SK-N-SH (cell line): Measurements from ENCODE around the gene CASP4. TPM values are rescaled to one million over a fixed set of nuclear protein-coding genes. Genes with fewer than 3 reads are reported as not detected.

Experiments used
- CTCF ChIA-PET: fragments of 300-600, 350-600 bp; formaldehyde crosslinking; extraction: SDS; loops from one replicate; lab custom pipeline; 2021; lab: Yijun Ruan, JAX
- POLR2A ChIA-PET: fragments of 350-600 bp; sonication (Branson Sonifier 250); formaldehyde crosslinking; extraction: SDS; loops from one replicate; lab custom pipeline; 2020; ENCODE audit warnings: antibody characterized with exemption, inconsistent platforms; lab: Yijun Ruan, JAX
- DNase-seq: peaks from one replicate; pipeline ENCODE4 v3.0.0; 2012
- H2AFZ ChIP-seq: fragments of 200-600 bp; sonication (generic); 2 replicates; pipeline ENCODE4 v1.8.1; 2016; ENCODE audit warnings: antibody characterized with exemption, mild to moderate bottlenecking, low read depth
- H3F3A ChIP-seq: fragments of 200-600 bp; sonication (generic); replicated peaks from 2 replicates; pipeline ENCODE3; 2016; ENCODE audit warnings: antibody characterized with exemption, mild to moderate bottlenecking; ENCODE audit not compliant: insufficient read depth
- H3K27ac ChIP-seq, 2 experiments: fragments of 200-500 bp in 1 of 2; fragments of 200-600 bp in 1 of 2; sonication (Bioruptor generic) in 1 of 2; sonication (generic), shearing (Covaris generic) in 1 of 2; 2 replicates each; pipeline versions ENCODE4 v1.5.1 to v1.6.1; 2014 to 2016; ENCODE audit warnings: low read depth in 2 of 2, inconsistent platforms in 1 of 2, low read length in 1 of 2, mild to moderate bottlenecking in 1 of 2, mixed read lengths in 1 of 2
- H3K27me3 ChIP-seq: fragments of 200-600 bp; sonication (generic), shearing (Covaris generic); 2 replicates; pipeline ENCODE4 v1.6.1; 2016; ENCODE audit warnings: mixed run types; ENCODE audit not compliant: insufficient read depth
- H3K36me3 ChIP-seq, 2 experiments: fragments of 200-500 bp in 1 of 2; fragments of 200-600 bp in 1 of 2; sonication (Bioruptor generic) in 1 of 2; sonication (generic) in 1 of 2; replicated peaks in 1 of 2; 2 replicates each; pipeline versions ENCODE3 to v1.5.1; 2014 to 2016; ENCODE audit warnings: low read length in 1 of 2, mild to moderate bottlenecking in 1 of 2; ENCODE audit not compliant: insufficient read depth in 2 of 2, control insufficient read depth in 1 of 2
- H3K4me1 ChIP-seq, 2 experiments: fragments of 200-500 bp in 1 of 2; fragments of 200-600 bp in 1 of 2; sonication (Bioruptor generic) in 1 of 2; sonication (generic), shearing (Covaris generic) in 1 of 2; 2 replicates each; pipeline versions ENCODE4 v1.5.1 to v1.6.1; 2014 to 2016; ENCODE audit warnings: low read depth in 1 of 2, low read length in 1 of 2, mixed run types in 1 of 2; ENCODE audit not compliant: insufficient read depth in 2 of 2, control insufficient read depth in 1 of 2
- H3K4me2 ChIP-seq: fragments of 200-600 bp; sonication (generic), shearing (Covaris generic); 2 replicates; pipeline ENCODE4 v1.6.1; 2017; ENCODE audit warnings: mixed run types
- H3K4me3 ChIP-seq, 2 experiments: fragments of 200-500 bp in 1 of 2; fragments of 200-600 bp in 1 of 2; sonication (Bioruptor generic) in 1 of 2; sonication (generic), shearing (Covaris generic) in 1 of 2; 2 replicates each; pipeline versions ENCODE4 v1.5.1 to v1.8.1; 2014 to 2016; ENCODE audit warnings: low read depth in 2 of 2, inconsistent platforms in 1 of 2, low read length in 1 of 2, mild to moderate bottlenecking in 1 of 2, mixed read lengths in 1 of 2, moderate library complexity in 1 of 2
- H3K79me2 ChIP-seq: fragments of 200-600 bp; sonication (generic); 2 replicates; pipeline ENCODE4 v1.8.1; 2017; ENCODE audit warnings: mild to moderate bottlenecking; ENCODE audit not compliant: insufficient read depth
- H3K9ac ChIP-seq: fragments of 200-600 bp; sonication (generic); 2 replicates; pipeline ENCODE4 v1.6.1; 2017; ENCODE audit warnings: mixed run types
- H3K9me2 ChIP-seq: fragments of 200-600 bp; sonication (generic); 2 replicates; pipeline ENCODE4 v1.6.1; 2017; ENCODE audit warnings: mixed run types
- H3K9me3 ChIP-seq: fragments of 200-600 bp; sonication (generic); 2 replicates; pipeline ENCODE4 v1.6.1; 2017; ENCODE audit warnings: mixed run types, mild to moderate bottlenecking, moderate library complexity
- H4K20me1 ChIP-seq: fragments of 200-600 bp; sonication (generic); 2 replicates; pipeline ENCODE4 v1.6.1; 2017; ENCODE audit warnings: mild to moderate bottlenecking, mixed run types; ENCODE audit not compliant: insufficient read depth
- CHD2 ChIP-seq: fragments of 150-350 bp; IDR thresholded peaks from 2 replicates; pipeline ENCODE4 v1.6.1; 2018; ENCODE audit warnings: low read length; ENCODE audit not compliant: partially characterized antibody
- ELF1 ChIP-seq: IDR thresholded peaks from 2 replicates; pipeline ENCODE4 v1.4.0; 2012
- FOSL2 ChIP-seq: IDR thresholded peaks from 2 replicates; pipeline ENCODE4 v1.4.0; 2012; ENCODE audit warnings: low read depth, mild to moderate bottlenecking, moderate library complexity, borderline replicate concordance
- FOXM1 ChIP-seq: IDR thresholded peaks from 2 replicates; pipeline ENCODE4 v1.4.0; 2012; ENCODE audit warnings: low read depth, mild to moderate bottlenecking
- IRF3 ChIP-seq: fragments of 150-350 bp; IDR thresholded peaks from 2 replicates; pipeline ENCODE4 v1.6.1; 2016; ENCODE audit warnings: mild to moderate bottlenecking, low read depth, low read length
- MAX ChIP-seq: IDR thresholded peaks from 2 replicates; pipeline ENCODE4 v1.4.0; 2012; ENCODE audit warnings: low read depth
- MEF2A ChIP-seq: IDR thresholded peaks from 2 replicates; pipeline ENCODE4 v1.4.0; 2012; ENCODE audit warnings: low read depth, borderline replicate concordance
- NFIC ChIP-seq: IDR thresholded peaks from 2 replicates; pipeline ENCODE4 v1.4.0; 2012; ENCODE audit warnings: borderline replicate concordance
- NRF1 ChIP-seq: IDR thresholded peaks from 2 replicates; pipeline ENCODE4 v1.6.1; 2012; ENCODE audit warnings: low read depth, mild to moderate bottlenecking, low read length
- POLR2AphosphoS5 ChIP-seq: IDR thresholded peaks from 2 replicates; pipeline ENCODE4 v1.6.1; 2012; ENCODE audit warnings: low read depth, low read length
- RCOR1 ChIP-seq: fragments of 150-350 bp; IDR thresholded peaks from 2 replicates; pipeline ENCODE4 v1.6.1; 2017; ENCODE audit warnings: antibody characterized with exemption, low read length
- RXRA ChIP-seq: IDR thresholded peaks from 2 replicates; pipeline ENCODE4 v1.4.0; 2012; ENCODE audit warnings: low read depth, mild to moderate bottlenecking, borderline replicate concordance
- SIN3A ChIP-seq: IDR thresholded peaks from 2 replicates; pipeline ENCODE4 v1.6.1; 2012; ENCODE audit warnings: low read depth, mild to moderate bottlenecking, low read length, moderate library complexity, borderline replicate concordance
- SMC3 ChIP-seq: IDR thresholded peaks from 2 replicates; pipeline ENCODE4 v1.6.1; 2012; ENCODE audit warnings: low read depth, low read length, improper control_type of control experiment
- TEAD4 ChIP-seq: IDR thresholded peaks from 2 replicates; pipeline ENCODE4 v1.4.0; 2012; ENCODE audit warnings: mild to moderate bottlenecking, borderline replicate concordance; ENCODE audit not compliant: insufficient read depth
- USF2 ChIP-seq: fragments of 150-350 bp; IDR thresholded peaks from 2 replicates; pipeline ENCODE4 v1.6.1; 2017; ENCODE audit warnings: antibody characterized with exemption, low read length, low read depth, borderline replicate concordance
- WGBS: methylation state at CpG from one replicate; pipeline ENCODE4 v1.1.6; 2017; ENCODE audit warnings: low lambda C conversion rate; 5-methylcytosine and 5-hydroxymethylcytosine counted together
- polyA plus RNA-seq, 3 experiments: library from polyadenylated mRNA; depleted of rRNA; stranded (reverse); fragments of >200 nt; gene quantifications; 2 replicates each; pipeline ENCODE4 v1.2.3, GENCODE V29; 2012

Gene CASP4
- polyA plus RNA-seq, 1 of the 3 experiments (the other 2 are of a cell fraction), result 9.1 TPM

GRCh38 chr11:104984808-104985207, 16.4 kb upstream of the CASP4 start:
- Histone ChIP-seq H3K4me1 (no peaks in the 10 kb centered on the region), H3K79me2 (no peaks in the 10 kb centered on the region), H3K27ac (no peak overlapping the region), H3K9me2 (no peaks in the 10 kb centered on the region), H3K4me3 (no peak overlapping the region), H2AFZ (no peak overlapping the region), H4K20me1 (no peaks in the 10 kb centered on the region), H3K27me3 (no peaks in the 10 kb centered on the region), H3K36me3 (no peaks in the 10 kb centered on the region), H3F3A (no peaks in the 10 kb centered on the region), H3K9me3 (no peaks in the 10 kb centered on the region; the same call in 1 of the 2 replicates), H3K9ac (no peak overlapping the region), H3K4me2 (no peak overlapping the region)
- ChIA-PET POLR2A (no interaction called here), CTCF (interaction anchor here (1.0 kb wide), 1 partner anchor 876 kb away, joined by 3 read pairs; no protein-coding TSS in a partner anchor)
- TF ChIP-seq RCOR1 (no peak), FOXM1 (no peak), FOSL2 (no peak), SMC3 (no peak), MAX (no peak)
- DNase-seq, result no peak
- 28% methylated on average over 3 of the region's 3 CpGs for WGBS

- Histone ChIP-seq H3K36me3 (no peaks in the 10 kb centered on the region), H3K27me3 (no peaks in the 10 kb centered on the region), H3K79me2 (no peaks in the 10 kb centered on the region), H4K20me1 (no peaks in the 10 kb centered on the region), H2AFZ (no peak overlapping the region), H3K9me3 (no peaks in the 10 kb centered on the region), H3K9me2 (no peaks in the 10 kb centered on the region), H3K4me1 (no peaks in the 10 kb centered on the region), H3F3A (no peaks in the 10 kb centered on the region), H3K9ac (no peak overlapping the region), H3K4me2 (no peak overlapping the region), H3K4me3 (no peak overlapping the region), H3K27ac (no peak overlapping the region)
- WGBS, result 75% methylated on average over 1 of the region's 1 CpG
- POLR2A ChIA-PET, result no interaction called here
- CTCF ChIA-PET, result no interaction called here
- TF ChIP-seq POLR2AphosphoS5 (no peak), TEAD4 (no peak), MAX (no peak), IRF3 (no peak), ELF1 (no peak), SIN3A (no peak), MEF2A (no peak), RXRA (no peak), NFIC (no peak), NRF1 (no peak), CHD2 (no peak), USF2 (no peak)
- DNase-seq, result no peak
These were observed 11.5 kb upstream of the CASP4 start for GRCh38 chr11:104979839-104980238.
